Fibroblast of the aortic adventitia (primary cell): ENCODE results near the gene KRT13. TPM values are rescaled to one million over a fixed set of nuclear protein-coding genes. Genes with fewer than 3 reads are reported as not detected.
"Not testable (repeated sequence)": the region's sequence is repeated elsewhere in the genome, so short reads cannot be mapped to it uniquely, and the experiment has no call there.

Source experiments
- DNase-seq: peaks from one replicate; pipeline ENCODE4 v3.0.0-alpha.2; 2010; ENCODE audit warnings: low read depth
- H3K4me3 ChIP-seq: 2 replicates; pipeline ENCODE4 v1.5.1; 2011; ENCODE audit warnings: low read depth, mild to moderate bottlenecking, control low read depth, low read length, moderate library complexity
- CTCF ChIP-seq: IDR thresholded peaks from 2 replicates; pipeline ENCODE4 v1.5.1; 2011; ENCODE audit warnings: mild to moderate bottlenecking, low read length, control low read depth, inconsistent platforms; ENCODE audit not compliant: insufficient read depth
- total RNA-seq: library from RNA; depleted of rRNA; stranded (reverse); fragments of >200 nt; gene quantifications from 2 replicates; pipeline ENCODE4 v1.2.3, GENCODE V29; 2012; ENCODE audit warnings: low replicate concordance

The KRT13 gene
- total RNA-seq, 1 donor = not detected

DNA sequence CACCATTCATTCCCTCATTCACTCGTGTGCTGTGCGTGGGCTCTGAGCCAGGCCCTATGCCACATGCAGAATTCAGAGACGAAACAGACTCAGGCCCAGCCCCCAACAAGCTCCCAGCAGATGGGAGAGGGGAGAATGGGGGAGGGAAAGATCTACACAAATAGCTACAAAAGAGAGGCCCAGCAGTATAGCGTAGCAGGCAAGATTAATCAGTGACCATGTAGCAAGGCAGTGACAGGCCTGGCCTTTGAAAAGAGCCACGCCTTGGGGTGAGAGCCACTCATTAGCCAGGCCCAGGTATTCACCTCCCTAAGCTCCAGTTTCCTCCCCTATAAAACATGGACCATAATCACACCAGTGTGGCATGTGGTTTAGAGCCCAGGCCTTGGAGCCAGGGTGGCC is 39.1 kb upstream of the KRT13 start:
- DNase-seq = no peak
- TF ChIP-seq CTCF = no peak
- H3K4me3 ChIP-seq = no peak overlapping the region

GRCh38 chr17:41542786-41543185 is 37.4 kb upstream of the KRT13 start:
- H3K4me3 ChIP-seq, DNase-seq: not testable (repeated sequence)

GRCh38 chr17:41542357-41542756 is 36.9 kb upstream of the KRT13 start:
- no peak for TF ChIP-seq CTCF
- DNase-seq = no peak
- H3K4me3 ChIP-seq = no peak overlapping the region

DNA sequence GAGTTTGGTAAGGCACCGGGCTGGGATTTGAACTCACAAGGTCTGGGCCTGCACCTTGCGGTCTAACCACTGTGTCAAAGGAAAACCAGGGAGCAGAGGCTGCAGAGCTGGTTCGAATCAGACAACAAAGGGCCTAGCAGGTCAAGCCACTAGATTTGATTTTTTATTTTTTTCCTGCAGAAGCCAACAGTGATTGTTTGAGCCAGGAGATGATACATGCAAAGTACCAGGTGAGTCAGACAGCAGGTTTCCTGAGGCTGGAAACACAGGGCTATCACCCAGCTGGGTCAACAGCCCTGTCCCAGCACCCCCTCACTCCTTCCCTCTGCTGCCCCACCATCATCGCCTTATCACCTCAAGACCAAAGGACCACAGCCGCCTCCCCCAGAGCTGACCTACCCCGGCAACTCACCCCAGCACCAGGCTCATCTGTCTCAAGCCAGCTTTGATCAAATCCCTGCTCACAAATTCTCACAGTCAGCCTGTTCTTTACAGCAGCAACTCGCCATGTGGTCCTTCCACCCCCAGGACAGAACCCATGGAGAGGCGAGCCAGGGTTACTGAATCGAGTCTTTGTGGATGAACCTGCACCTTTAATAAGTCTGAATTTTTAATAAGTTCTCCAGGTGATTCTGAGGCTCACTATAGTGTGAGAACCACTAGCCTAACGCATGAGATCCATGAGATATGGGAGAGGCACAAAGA is 35.7 kb upstream of the KRT13 start:
- no peak overlapping the region for H3K4me3 ChIP-seq
- TF ChIP-seq CTCF = no peak
- no peak for DNase-seq

DNA sequence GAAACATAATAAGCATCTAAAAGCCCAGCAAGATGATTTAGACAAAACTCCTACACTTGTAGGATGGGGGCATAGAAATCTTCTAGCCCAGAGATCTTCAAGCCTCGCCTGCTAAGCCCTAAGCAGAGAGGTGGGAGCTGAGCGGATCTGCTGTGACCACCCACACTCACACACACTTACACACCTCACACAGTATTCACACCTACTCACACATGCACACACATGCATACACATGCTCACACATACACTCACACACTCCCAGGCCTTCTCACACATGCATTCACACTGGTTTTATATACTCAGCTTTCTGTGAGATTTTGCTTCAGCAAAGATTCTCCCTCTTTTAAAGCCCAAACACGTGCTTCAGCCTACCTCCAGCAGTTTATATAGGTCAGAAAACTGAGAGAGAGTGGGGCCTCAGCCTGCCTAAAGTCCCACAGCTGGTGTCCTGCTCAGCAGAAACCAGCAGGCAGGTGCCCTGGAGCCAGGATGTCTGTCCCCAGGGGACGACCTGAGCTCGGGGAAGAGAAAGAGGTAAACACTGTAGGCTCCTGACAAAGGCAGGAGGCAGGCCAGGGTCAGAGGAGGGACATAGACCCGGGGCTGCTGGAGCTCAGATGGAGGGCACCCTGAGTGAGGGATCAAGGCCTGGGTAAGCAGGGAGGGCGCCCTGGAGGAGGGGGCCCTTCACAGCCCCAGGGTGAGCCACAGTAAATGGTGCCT is 34.7 kb upstream of the KRT13 start:
- TF ChIP-seq CTCF = no peak
- H3K4me3 ChIP-seq = no peak overlapping the region
- no peak for DNase-seq

- TF ChIP-seq CTCF = no peak
- DNase-seq = no peak
- H3K4me3 ChIP-seq = no peak overlapping the region
These were observed 33.7 kb upstream of the KRT13 start for GRCh38 chr17:41539071-41539492.

GRCh38 chr17:41538565-41538991 is 33.2 kb upstream of the KRT13 start:
- no peak for DNase-seq

More at GRCh38 chr17:41538565-41538991, 33.2 kb upstream of the KRT13 start:
- H3K4me3 ChIP-seq = no peak overlapping the region
- no peak for TF ChIP-seq CTCF
